NOMO-1 treated with dmso at 0.1 percent for 144 hours (cell line): ENCODE results near the gene PRIM1.
"Not testable (repeated sequence)": the region's sequence is repeated elsewhere in the genome, so short reads cannot be mapped to it uniquely, and the experiment has no call there.

ENCODE experiments used
- DNase-seq: peaks from one replicate; lab custom pipeline; 2025; ENCODE audit not compliant: unreplicated experiment; lab: John Stamatoyannopoulos, UW

The PRIM1 gene

DNA sequence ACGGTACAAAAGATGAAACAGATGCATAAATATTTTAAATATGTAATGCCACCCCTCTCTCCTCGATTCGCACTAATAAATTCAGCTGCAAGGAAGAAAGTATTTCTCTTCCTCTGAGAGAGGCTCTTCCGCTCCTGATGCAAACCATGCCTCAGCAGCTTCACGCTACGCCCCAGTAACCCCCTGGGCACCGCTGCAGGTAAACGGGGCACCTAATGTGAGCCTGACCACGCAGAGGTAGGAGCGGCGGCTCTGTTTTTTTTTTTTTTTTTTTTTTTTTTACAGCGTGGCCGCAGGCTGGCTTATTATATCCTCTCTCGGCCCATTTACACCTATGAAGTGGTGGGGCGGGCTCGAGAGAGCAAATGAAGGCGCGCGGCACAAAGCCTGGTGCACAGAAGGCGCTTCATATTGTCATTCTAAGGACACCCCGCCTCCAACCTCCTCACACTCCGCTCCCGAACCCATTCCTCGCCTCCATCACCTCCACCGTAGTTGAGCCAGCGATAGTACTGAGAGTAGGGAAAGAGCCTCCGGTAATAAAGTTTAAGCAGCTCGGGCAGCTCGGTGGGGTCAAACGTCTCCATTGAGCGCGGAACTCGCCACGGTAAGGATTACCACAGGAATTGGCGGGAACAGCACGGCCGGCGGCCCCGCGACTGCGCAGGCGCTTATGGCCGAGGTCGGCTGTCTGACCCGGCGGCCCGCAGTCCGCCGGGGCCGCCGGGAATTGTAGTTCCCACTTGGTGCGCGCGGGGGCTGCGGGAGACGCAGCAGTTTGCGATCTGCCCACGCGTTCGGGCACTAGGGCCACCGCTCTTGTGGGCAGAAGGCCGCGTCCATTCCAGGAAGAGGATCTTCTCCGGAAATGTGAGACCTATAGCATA is at the start of gene PRIM1:
Gene PRIM1 (minus strand): TSS at position 612 of the 887 bp plus-strand sequence. CDS start 25 bp downstream, at position 587.
- DNase-seq = peak; percentile 82

DNA sequence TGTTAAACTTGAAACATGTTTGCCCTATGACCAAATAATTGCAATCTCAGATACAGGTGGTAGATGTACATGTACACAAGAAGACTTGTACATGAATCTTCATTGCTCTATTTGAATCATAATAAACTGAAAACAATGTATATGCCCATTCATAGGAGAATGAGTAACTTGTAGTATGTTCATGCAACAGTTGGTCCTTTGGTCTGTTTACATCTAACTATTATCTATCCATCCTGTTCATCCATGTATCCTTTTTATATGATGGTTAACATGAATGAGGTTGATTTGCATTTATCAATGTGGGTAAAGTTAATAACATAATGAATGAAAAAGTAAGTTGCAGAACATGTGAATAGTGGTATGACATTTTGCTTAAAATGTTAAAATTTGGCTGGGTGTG is 48.1 kb upstream of the PRIM1 start:
- DNase-seq = no peak

DNA sequence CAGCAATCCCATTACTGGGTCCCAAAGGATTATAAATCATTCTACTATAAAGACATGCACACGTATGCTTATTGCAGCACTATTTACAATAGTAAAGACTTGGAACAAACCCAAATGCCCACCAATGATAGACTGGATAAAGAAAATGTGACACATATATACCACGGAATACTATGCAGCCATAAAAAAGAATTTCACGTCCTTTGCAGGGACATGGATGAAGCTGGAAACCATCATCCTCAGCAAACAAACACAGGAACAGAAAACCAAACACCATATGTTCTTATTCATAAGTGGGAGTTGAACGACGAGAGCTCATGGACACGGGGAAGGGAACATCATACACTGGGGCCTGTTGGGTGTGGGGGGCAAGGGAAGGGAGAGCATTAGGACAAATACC is 47.2 kb upstream of the PRIM1 start:
- not testable (repeated sequence) for DNase-seq

DNA sequence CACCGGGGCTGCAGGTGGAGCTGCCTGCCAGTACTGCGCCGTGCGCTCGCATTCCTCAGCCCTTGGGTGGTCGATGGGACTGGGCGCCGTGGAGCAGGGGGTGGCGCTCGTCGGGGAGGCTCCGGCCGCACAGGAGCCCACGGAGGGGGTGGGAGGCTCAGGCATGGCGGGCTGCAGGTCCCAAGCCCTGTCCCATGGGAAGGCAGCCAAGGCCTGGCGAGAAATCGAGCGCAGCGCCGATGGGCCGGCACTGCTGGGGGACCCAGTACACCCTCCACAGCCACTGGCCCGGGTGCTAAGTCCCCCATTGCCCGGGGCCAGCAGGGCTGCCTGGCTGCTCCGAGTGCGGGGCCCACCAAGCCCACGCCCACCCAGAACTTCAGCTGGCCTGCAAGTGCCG is 43.7 kb upstream of the PRIM1 start:
- not testable (repeated sequence) for DNase-seq

DNA sequence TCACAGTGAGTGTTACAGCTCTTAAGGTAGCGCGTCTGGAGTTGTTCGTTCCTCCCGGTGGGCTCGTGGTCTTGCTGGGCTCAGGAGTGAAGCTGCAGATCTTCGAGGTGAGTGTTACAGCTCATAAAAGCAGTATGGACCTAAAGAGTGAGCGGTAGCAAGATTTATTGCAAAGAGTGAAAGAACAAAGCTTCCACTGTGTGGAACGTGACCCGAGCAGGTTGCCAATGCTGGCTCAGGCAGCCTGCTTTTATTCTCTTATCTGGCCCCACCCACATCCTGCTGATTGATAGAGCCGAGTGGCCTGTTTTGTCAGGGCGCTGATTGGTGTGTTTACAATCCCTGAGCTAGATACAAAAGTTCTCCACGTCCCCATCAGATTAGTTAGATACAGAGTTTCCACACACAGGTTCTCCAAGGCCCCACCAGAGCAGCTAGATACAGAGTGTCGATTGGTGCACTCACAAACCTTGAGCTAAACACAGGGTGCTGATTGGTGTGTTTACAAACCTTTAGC is 43.0 kb upstream of the PRIM1 start:
- DNase-seq = not testable (repeated sequence)

DNA sequence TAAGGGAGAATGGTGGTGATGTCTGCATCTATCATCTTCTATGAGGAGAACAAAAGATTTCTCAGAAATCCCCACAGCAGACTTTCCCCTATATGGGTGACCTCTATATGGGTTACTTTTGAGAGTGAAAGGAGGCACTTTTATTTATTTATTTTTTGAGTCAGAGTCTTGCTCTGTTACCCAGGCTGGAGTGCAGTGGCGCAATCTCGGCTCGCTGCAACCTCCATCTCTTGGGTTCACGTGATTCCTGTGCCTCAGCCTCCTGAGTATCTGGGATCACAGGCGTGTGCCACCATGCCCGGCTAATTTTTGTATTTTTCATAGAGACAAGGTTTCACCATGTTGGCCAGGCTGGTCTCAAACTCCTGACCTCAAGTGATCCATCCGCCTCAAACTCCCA is 41.0 kb upstream of the PRIM1 start:
- DNase-seq = not testable (repeated sequence)

DNA sequence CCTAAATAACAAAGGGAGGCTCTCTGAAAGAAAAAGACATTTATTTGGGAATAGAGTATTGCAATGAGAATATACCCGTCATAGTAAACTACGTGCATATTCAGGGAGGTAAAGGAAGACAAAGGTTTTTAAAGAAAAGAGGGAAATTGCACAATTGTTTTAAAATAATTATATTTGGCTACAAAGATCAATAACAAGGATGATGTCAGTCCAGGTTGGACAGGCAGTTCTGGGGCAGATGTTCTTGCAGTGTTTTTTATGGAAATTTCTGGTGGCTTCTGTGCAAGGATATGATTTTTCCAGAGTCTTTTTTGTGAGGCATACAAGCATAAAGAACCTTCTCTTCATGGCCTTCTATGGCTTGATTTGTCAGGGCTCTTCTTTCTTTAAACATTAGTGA is 40.6 kb upstream of the PRIM1 start:
- DNase-seq = no peak

DNA sequence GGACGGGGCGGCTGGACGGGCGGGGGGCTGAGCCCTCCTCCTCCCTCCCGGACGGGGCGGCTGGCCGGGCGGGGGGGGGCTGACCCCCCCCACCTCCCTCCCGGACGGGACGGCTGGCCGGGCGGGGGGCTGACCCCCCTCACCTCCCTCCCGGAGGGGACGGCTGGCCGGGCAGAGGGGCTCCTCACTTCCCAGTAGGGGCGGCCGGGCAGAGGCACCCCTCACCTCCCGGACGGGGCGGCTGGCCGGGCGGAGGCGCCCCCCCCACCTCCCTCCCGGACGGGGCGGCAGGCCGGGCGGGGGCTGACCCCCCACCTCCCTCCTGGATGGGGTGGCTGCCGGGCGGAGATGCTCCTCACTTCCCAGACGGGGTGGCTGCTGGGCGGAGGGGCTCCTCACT is 37.3 kb upstream of the PRIM1 start:
- DNase-seq = not testable (repeated sequence)

DNA sequence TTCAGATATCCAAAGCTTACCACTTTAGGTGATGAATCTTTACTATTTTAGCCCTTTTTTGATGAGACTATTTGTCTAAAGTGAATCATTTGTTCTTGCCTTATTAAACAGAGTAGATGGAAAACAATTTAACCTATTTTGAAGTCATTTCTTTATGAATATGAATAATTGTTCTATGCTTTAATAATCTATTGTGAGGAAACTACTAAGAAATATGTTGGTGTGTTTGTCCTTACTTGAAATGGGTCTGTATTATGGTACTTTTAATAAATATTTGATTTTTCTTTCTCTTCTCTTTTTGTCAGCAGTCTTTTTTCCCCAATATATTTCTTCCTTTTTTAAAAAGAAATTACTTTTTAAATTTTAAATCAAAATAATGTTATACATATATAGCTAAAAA is 35.4 kb upstream of the PRIM1 start:
- no peak for DNase-seq

DNA sequence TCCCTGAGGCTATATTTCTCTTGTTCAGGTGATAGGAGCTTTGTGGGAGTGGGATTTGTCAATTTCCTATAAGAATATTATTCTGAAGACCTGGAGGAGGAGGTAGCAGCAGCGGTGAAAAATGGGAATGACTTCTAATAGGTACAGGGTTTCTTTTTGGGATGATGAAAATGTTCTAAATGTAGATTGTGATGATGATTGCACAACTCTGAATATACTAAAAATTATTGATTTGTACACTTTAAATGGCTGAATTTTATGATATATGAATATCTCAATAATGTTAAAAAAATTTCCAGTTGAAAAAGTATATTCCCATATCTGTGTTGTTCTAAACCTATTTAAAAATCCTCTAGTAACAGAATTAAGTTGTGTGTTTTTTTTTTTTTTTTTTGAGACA is 33.8 kb upstream of the PRIM1 start:
- DNase-seq = no peak

DNA sequence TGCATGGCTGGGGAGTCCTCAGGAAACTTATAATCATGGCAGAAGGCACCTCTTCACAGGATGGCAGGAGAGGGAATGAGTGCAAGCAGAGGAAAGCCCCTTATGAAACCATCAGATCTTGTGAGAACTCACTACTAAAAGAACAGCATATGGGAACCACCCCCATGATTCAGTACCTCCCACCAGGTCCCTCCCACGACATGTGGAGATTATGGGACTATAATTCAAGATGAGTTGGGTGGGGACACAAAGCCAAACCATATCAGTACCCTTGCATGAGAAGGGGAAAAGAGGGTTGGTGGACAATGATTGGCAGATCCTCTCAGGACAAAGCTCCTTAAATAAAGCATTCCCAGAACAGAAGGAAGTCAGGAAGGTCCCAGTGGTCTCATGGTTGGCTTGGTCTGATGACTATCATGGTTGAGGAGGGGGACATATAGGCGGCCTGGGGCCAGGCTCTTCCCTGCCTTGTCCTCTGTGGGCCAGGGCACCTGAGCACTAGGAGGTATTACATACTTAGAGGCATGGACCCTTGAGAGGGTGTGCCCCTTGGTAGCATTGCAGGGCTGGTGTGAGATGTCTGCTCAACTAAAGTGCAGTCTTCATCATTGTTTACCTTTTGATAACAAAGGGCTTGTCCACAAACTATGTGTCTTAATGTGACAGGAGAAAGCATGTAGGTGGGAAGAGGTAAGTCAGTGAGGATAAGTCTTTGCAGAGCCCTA is 33.2 kb upstream of the PRIM1 start:
- no peak for DNase-seq

DNA sequence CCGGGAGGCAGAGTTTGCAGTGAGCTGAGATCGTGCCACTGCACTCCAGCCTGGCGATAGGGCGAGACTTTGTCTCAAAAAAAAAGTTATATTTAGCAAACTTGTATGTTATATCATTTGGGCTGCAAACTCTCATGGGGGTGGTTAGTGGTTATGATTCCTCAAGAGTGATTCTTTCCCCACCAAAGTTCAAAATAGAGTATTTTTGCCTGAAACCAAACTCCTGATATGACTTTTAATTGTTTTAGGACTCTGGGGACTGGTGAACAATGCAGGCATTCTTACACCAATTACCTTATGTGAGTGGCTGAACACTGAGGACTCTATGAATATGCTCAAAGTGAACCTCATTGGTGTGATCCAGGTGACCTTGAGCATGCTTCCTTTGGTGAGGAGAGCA is 29.6 kb upstream of the PRIM1 start:
- DNase-seq = no peak

DNA sequence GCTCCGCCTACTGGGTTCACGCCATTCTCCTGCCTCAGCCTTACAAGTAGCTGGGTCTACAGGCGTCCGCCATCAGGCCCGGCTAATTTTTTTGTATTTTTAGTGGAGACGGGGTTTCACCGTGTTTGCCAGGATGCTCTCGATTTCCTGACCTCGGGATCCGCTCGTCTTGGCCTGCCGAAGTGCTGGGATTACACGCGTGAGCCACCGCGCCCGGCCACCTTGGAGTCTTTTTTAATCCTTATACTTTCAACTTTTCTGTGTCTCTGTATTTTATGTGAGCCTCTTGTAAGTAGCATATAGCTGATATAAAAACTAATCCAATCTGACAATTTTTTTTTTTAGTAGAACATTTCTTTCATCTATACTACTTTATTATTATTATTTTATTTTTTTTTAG is 26.6 kb upstream of the PRIM1 start:
- no peak for DNase-seq

DNA sequence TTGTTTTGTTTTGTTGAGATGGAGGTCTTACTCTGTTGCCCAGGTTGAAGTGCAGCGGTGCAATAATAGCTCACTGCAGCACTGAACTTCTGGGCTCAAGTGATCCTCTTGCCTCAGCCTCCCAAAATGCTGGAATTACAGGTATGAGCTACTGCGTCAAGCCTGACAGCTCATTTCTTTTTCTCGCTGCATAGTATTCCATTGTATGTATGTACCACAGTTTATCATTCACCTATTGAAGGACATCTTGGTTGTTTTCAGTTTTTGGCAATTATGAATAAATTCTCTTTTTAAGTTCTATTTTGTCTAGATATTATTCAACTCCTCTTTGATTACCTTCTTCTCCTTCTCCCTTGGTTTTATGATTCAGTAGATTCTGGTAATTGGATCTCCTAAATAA is 24.5 kb upstream of the PRIM1 start:
- no peak for DNase-seq

DNA sequence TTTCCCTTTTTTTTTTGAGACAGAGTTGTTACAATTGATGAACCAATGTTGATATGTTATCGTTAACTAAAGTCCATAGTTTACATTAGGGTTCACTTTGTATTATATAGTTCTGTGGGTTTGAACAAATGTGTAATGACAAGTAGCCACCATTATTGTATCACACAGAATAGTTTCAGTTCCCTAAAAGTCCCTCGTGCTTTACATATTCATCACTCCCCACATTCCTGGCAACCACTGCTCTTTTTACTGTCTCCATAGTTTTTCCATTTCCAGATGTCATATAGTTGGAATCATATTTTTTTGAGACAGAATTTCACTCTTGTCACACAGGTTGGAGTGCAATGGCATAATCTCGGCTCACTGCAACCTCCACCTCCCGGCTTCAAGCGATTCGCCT is 23.5 kb upstream of the PRIM1 start:
- no peak for DNase-seq

DNA sequence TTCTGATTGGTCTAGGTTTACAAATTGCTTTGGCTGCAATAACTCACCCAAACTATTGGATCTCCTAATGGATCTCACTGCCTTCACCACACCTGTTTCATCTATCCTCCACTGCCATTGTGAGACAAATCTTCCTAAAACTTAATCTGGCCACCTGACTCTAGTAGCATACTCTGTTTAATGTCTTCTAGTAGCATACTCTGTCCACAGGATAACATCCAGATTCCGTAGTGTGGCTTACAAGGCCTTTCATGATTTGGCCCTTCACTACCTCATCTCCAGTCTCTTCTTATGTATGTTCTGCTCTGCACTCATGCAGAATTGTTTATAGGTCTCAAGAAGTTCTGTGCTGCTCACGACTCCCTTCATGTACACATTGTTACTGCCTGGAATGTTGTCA is 21.0 kb upstream of the PRIM1 start:
- DNase-seq = no peak

DNA sequence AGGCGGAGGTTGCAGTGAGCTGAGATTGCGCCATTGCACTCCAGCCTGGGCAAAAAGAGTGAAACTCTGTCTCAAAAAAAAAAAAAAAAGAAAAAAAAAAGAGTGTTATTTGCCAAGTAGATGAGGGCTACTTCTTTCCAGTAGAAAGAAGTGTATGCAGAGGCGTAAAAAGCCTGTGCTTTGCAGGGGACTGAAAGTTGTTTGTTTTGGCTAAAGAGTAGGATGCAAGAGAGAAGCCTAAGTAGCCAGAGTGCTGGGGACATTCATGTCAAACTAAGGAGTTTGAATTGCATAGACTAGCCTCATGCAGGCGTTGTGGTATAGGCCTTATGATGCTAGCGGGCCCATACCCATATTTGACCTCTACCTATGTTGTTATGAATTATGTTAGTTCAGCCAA is 20.5 kb upstream of the PRIM1 start:
- no peak for DNase-seq

DNA sequence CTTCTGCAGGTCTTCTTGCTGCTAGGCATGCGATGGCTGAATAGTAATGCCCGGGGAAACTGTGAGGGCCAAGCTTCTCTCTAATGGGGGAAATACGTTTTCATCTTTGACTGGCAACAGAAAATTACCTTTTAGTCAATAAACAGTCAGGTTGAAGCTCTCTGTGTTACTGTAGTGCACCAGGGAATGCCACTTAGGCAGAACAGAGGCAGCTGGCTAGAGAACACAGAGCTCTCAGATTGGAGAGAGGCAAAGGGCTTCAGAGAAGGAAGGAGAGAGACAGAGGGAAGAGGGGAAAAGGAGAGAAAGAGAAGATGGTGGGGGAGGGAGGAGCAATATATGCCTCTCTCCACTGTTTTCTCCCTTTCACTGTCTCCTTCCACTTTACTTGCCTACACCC is 17.7 kb upstream of the PRIM1 start:
- no peak for DNase-seq

DNA sequence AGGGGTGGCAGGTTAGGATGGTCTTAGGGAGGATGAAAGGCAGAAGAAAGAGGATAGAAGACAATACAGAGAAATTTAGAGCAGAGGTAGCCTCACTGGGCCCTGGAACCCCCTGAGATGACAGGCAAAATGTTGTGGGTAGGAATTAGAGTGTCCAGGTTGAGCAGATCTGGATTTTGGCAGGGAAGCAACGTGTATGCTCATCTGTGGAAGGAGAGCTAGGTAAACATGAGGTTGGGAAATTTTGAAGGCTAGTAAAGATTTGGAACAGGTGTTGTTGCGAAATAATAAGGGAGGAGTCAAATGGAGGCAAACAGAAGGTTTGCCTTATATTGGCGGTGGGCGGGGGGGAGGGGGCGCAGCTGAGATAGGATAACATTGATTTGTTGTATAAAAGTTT is 16.3 kb upstream of the PRIM1 start:
- DNase-seq = no peak

DNA sequence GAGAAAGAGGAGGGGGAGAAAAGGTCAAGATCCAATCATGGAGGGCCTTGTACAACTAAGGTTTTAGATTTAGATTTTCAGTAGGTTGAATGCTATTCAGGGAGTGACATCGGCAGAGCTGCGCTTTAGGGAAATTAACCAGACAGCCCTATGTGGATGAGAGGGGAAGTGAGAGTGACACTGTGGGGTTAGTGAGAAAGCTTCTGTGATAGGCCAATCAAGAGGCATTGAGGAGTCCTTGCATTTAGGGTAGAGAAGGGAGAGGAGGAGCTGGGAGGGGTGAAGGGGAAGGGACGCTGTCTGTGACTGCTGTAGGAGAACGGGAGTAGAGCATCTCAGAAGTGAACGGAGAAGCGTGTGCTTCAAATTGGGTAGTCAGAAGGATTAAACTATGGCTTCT is 14.4 kb upstream of the PRIM1 start:
- DNase-seq = peak; percentile 84

DNA sequence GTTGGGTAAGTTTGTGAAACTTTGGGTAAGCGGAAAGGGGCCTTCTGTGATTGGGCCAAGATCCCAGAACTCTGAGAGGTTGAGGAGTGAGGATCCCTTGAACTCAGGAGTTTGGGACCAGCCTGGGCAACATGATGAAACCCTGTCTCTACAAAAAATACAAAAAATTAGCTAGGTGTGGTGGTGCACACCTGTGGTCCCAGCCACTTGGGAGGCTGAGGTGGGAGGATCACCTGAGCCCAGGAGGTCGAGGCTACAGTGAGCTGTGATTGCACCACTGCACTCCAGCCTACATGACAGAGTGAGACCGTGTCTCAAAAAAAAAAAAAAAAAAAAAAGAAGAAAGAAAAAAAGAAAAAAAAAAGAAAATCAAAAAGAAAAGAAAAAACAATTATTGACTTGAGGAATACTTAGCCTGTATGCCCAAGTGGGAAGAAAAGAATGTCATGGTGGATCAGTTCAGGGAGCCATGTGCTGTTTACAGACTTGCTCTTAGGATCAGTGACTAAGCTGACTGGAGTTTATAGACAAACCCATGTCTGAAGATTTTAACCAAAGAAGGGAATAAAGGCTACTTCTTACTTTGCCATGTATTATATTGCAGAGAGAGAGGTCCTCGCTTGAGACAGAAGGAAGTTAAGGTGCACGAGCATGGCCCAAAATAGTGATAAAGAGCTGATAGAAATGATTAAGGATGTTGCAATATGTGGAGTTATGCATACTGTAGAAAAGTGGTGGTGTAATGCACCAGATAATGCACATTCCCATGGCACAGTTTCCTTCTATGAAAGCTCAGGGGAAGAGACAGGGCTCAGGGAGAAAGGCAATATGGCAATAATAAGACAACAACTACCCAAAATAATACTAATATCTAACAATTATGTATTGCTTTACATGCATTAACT is 11.9 kb upstream of the PRIM1 start:
- no peak for DNase-seq
